B cell (primary cell): ENCODE measurements around the gene SSR1. TPM values are rescaled to one million over a fixed set of nuclear protein-coding genes. Genes with fewer than 3 reads are reported as not detected.

ENCODE experiments used
- ATAC-seq: fragments of 200-7000 bp; cut with Tn5 transposase; one replicate; pipeline ENCODE4 v1.10.0; 2021; ENCODE audit warnings: low read depth, mild to moderate bottlenecking, moderate number of reproducible peaks, moderate library complexity
- CTCF ChIA-PET: fragments of 350-600 bp; sonication (Branson Sonifier 250); formaldehyde crosslinking; loops from one replicate; lab custom pipeline; 2021; ENCODE audit warnings: antibody characterized with exemption, inconsistent platforms; lab: Charles Lee
- POLR2A ChIA-PET: fragments of 350-600 bp; sonication (Branson Sonifier 250); formaldehyde crosslinking; loops from one replicate; lab custom pipeline; 2021; ENCODE audit warnings: antibody characterized with exemption; lab: Charles Lee
- DNase-seq: peaks from one replicate; pipeline ENCODE4 v3.0.0; 2013
- H2AFZ ChIP-seq: 2 replicates; pipeline ENCODE4 v1.6.1; 2012; ENCODE audit warnings: mild to moderate bottlenecking, low read depth, low read length; ENCODE audit not compliant: insufficient read depth, poor library complexity, severe bottlenecking
- H3K27ac ChIP-seq, 2 donors: 1 replicate in 1 of 2; 2 replicates in 1 of 2; pipeline ENCODE4 v1.5.1; 2012 to 2013; ENCODE audit warnings: low read length in 2 of 2, mild to moderate bottlenecking in 2 of 2, moderate library complexity in 1 of 2
- H3K27me3 ChIP-seq, 4 experiments: fragments of 200-600 bp in 1 of 4; sonication (generic) in 1 of 4; replicated peaks in 1 of 4; 1 replicate in 2 of 4; 2 replicates in 2 of 4; pipeline versions ENCODE4 v1.6.1 to v1.7.0; 2013 to 2016; ENCODE audit warnings: low read length in 3 of 4, mild to moderate bottlenecking in 2 of 4, mixed read lengths in 1 of 4, moderate library complexity in 1 of 4; ENCODE audit not compliant: insufficient read depth in 4 of 4, control insufficient read depth in 3 of 4; ENCODE audit errors: control extremely low read depth in 1 of 4
- H3K36me3 ChIP-seq, 2 experiments: replicated peaks in 1 of 2; 1 replicate in 1 of 2; 2 replicates in 1 of 2; pipeline versions ENCODE4 v1.6.1 to v1.7.1; 2013; ENCODE audit warnings: low read length in 1 of 2; ENCODE audit not compliant: insufficient read depth in 2 of 2, control insufficient read depth in 1 of 2; ENCODE audit errors: control extremely low read depth in 1 of 2, extremely low read depth in 1 of 2
- H3K4me1 ChIP-seq, 2 donors: fragments of 200-600 bp in 1 of 2; sonication (generic) in 1 of 2; 1 replicate in 1 of 2; 2 replicates in 1 of 2; pipeline versions ENCODE4 v1.5.1 to v1.6.1; 2013 to 2017; ENCODE audit warnings: low read length in 2 of 2; ENCODE audit not compliant: control insufficient read depth in 2 of 2, insufficient read depth in 2 of 2
- H3K4me2 ChIP-seq: replicated peaks from 2 replicates; pipeline ENCODE3; 2012; ENCODE audit warnings: mild to moderate bottlenecking, low read depth, low read length; ENCODE audit not compliant: poor library complexity, severe bottlenecking
- H3K4me3 ChIP-seq, 5 experiments: fragments of 200-600 bp in 1 of 5; sonication (generic) in 1 of 5; 1 replicate in 3 of 5; 2 replicates in 2 of 5; pipeline versions ENCODE4 v1.5.1 to v1.7.0; 2011 to 2016; ENCODE audit warnings: low read length in 4 of 5, mild to moderate bottlenecking in 4 of 5, low read depth in 2 of 5, control low read depth in 1 of 5, moderate library complexity in 1 of 5; ENCODE audit not compliant: insufficient read depth in 1 of 5; ENCODE audit errors: control extremely low read depth in 1 of 5, extremely low read depth in 1 of 5
- H3K79me2 ChIP-seq: fragments of 200-600 bp; sonication (generic); one replicate; pipeline ENCODE4 v1.6.0; 2016; ENCODE audit warnings: low read length; ENCODE audit not compliant: control insufficient read depth, insufficient read depth
- H3K9ac ChIP-seq: fragments of 200-600 bp; sonication (generic); 2 replicates; pipeline ENCODE4 v1.6.1; 2017; ENCODE audit warnings: mild to moderate bottlenecking, low read length, moderate library complexity
- H3K9me3 ChIP-seq, 3 donors: one replicate each; pipeline versions ENCODE4 v1.6.1 to v1.7.1; 2013; ENCODE audit warnings: low read length in 2 of 3; ENCODE audit not compliant: control insufficient read depth in 2 of 3, insufficient read depth in 1 of 3; ENCODE audit errors: control extremely low read depth in 1 of 3
- H4K20me1 ChIP-seq: 2 replicates; pipeline ENCODE4 v1.6.0; 2012; ENCODE audit warnings: mild to moderate bottlenecking, low read length; ENCODE audit not compliant: insufficient read depth, control insufficient read depth, poor library complexity, severe bottlenecking
- H3K27ac Mint-ChIP-seq: one replicate; pipeline ENCODE4 v1.8.0; 2021; ENCODE audit warnings: mixed read lengths
- H3K27me3 Mint-ChIP-seq: one replicate; pipeline ENCODE4 v1.8.0; 2021; ENCODE audit warnings: mixed read lengths
- H3K4me1 Mint-ChIP-seq: one replicate; pipeline ENCODE4 v1.8.0; 2021; ENCODE audit warnings: mixed read lengths
- H3K4me3 Mint-ChIP-seq: one replicate; pipeline ENCODE4 v1.8.0; 2021; ENCODE audit warnings: mixed read lengths
- H3K9me3 Mint-ChIP-seq: one replicate; pipeline ENCODE4 v1.8.0; 2022; ENCODE audit warnings: mixed read lengths; ENCODE audit not compliant: insufficient read depth
- CTCF ChIP-seq: fragments of 200-600 bp; IDR thresholded peaks from one replicate; pipeline ENCODE4 v1.8.0; 2022; ENCODE audit warnings: antibody characterized with exemption, mild to moderate bottlenecking
- EZH2 ChIP-seq: IDR thresholded peaks from 2 replicates; pipeline ENCODE4 v1.6.1; 2012; ENCODE audit warnings: borderline replicate concordance, low read depth, mild to moderate bottlenecking, moderate library complexity, low read length; ENCODE audit not compliant: insufficient read depth, poor library complexity, severe bottlenecking
- WGBS: methylation state at CpG from one replicate; pipeline ENCODE4 v1.1.5; 2013; ENCODE audit warnings: missing lambda C conversion rate; ENCODE audit not compliant: insufficient coverage; 5-methylcytosine and 5-hydroxymethylcytosine counted together
- intact Hi-C: fragments of 100-400 bp; cut with micrococcal nuclease; formaldehyde crosslinking; loops from one replicate; pipeline ENCODE4 v1.10.0; 2022
- polyA plus RNA-seq: library from polyadenylated mRNA; depleted of rRNA; stranded (reverse); fragments of >200 nt; gene quantifications from 2 replicates; pipeline ENCODE4 v1.2.3, GENCODE V29; 2012
- total RNA-seq, 2 donors: library from RNA; stranded (reverse); fragments of 120-200 nt in 1 of 2; gene quantifications; 1 replicate in 1 of 2; 2 replicates in 1 of 2; pipeline versions ENCODE4 v1.2.3 to v1.2.4, GENCODE V29; 2013 to 2022

Gene SSR1
- total and polyA plus RNA-seq, 2 donors (not counting 1 experiment from before 2014, with no cell fraction given): 15.9 to 81.6 TPM

GRCh38 chr6:7311176-7311575 lies 1.8 kb downstream of the SSR1 start:
- no CpG with 5 or more reads among the region's 1 CpG for WGBS
- Histone ChIP-seq H3K4me2 (peak overlapping the region; percentile 77), H3K27ac (no peak overlapping the region), H2AFZ (no peak overlapping the region), H3K27me3 (no peaks in the 10 kb centered on the region), H3K4me1 (peaks cover 22 to 25% of the 10 kb centered on the region in 2 donors), H3K9ac (no peak overlapping the region), H3K36me3 (peaks cover 0 to 32% of the 10 kb centered on the region in 2 experiments), H3K9me3 (peaks cover 0 to 4% (median 0%) of the 10 kb centered on the region in 3 donors), H3K4me3 (peak overlapping the region in 1 of 5 experiments; percentile 90), H4K20me1 (peaks cover 23% of the 10 kb centered on the region), H3K79me2 (peaks cover 65% of the 10 kb centered on the region)
- H3K27ac Mint-ChIP-seq: no peak overlapping the region
- no peaks in the 10 kb centered on the region for H3K27me3 Mint-ChIP-seq
- TF ChIP-seq EZH2 (no peak), CTCF (no peak)
- DNase-seq (no peak), ATAC-seq (no peak)
- ChIA-PET POLR2A (interaction anchor here (2.2 to 2.6 kb wide), 2 partner anchors 34 to 78 kb away, joined by 5 to 14 read pairs; partner anchors contain the start of genes CAGE1 and RIOK1), CTCF (interaction anchor here (1.6 kb wide), 1 partner anchor 36 kb away, joined by 3 read pairs; no protein-coding TSS in a partner anchor)
- H3K4me1 Mint-ChIP-seq: peaks cover 46% of the 10 kb centered on the region
- intact Hi-C loops: no loop called here
- no peaks in the 10 kb centered on the region for H3K9me3 Mint-ChIP-seq
- H3K4me3 Mint-ChIP-seq: peak overlapping the region; percentile 74

- Histone ChIP-seq H4K20me1 (peaks cover 34% of the 10 kb centered on the region), H3K4me3 (no peak overlapping the region), H3K27me3 (no peaks in the 10 kb centered on the region), H3K4me2 (no peak overlapping the region), H2AFZ (no peak overlapping the region), H3K79me2 (peaks cover 78% of the 10 kb centered on the region), H3K36me3 (peaks cover 3 to 51% of the 10 kb centered on the region in 2 experiments), H3K27ac (no peak overlapping the region), H3K9me3 (peaks cover 0 to 4% (median 0%) of the 10 kb centered on the region in 3 donors), H3K9ac (no peak overlapping the region), H3K4me1 (peaks cover 22 to 25% of the 10 kb centered on the region in 2 donors)
- DNase-seq: no peak
- H3K27ac Mint-ChIP-seq: no peak overlapping the region
- intact Hi-C loops: no loop called here
- H3K9me3 Mint-ChIP-seq: no peaks in the 10 kb centered on the region
- ChIA-PET CTCF (no interaction called here), POLR2A (no interaction called here)
- H3K4me1 Mint-ChIP-seq: peaks cover 54% of the 10 kb centered on the region
- H3K27me3 Mint-ChIP-seq: no peaks in the 10 kb centered on the region
- TF ChIP-seq CTCF (no peak), EZH2 (no peak)
- WGBS: 100% methylated on average over 2 of the region's 5 CpGs
- H3K4me3 Mint-ChIP-seq: no peak overlapping the region
- ATAC-seq: no peak
These were observed 3.9 kb downstream of the SSR1 start for GRCh38 chr6:7309050-7309449.
